Tibial artery (tissue), 4 donors: ENCODE data around the gene RTL10.

Experiments
- DNase-seq, 2 donors: peaks; one replicate each; pipeline ENCODE4 v3.0.0-alpha.2; 2019
- H3K27ac ChIP-seq, 2 donors: fragments of 200-600 bp; sonication (generic) in 1 of 2; 1 replicate in 1 of 2; 2 replicates in 1 of 2; pipeline ENCODE4 v1.5.1; 2018 to 2019; ENCODE audit warnings: mild to moderate bottlenecking in 1 of 2
- H3K27me3 ChIP-seq, 2 donors: fragments of 200-600 bp; sonication (generic) in 1 of 2; one replicate each; pipeline versions ENCODE4 v1.5.1 to v1.6.0; 2016 to 2019
- H3K36me3 ChIP-seq, 3 donors: fragments of 200-600 bp; sonication (generic) in 2 of 3; one replicate each; pipeline ENCODE4 v1.5.1; 2016 to 2019; ENCODE audit warnings: mild to moderate bottlenecking in 2 of 3
- H3K4me1 ChIP-seq, 4 donors: fragments of 200-600 bp; sonication (generic) in 2 of 4; 1 replicate in 3 of 4; 2 replicates in 1 of 4; pipeline ENCODE4 v1.5.1; 2016 to 2019
- H3K4me3 ChIP-seq, 2 donors: fragments of 200-600 bp; sonication (generic) in 1 of 2; 1 replicate in 1 of 2; 2 replicates in 1 of 2; pipeline ENCODE4 v1.5.1; 2018 to 2019; ENCODE audit warnings: mild to moderate bottlenecking in 2 of 2
- H3K9me3 ChIP-seq, 3 donors: fragments of 200-600 bp; sonication (generic) in 1 of 3; one replicate each; pipeline ENCODE4 v1.5.1; 2016 to 2019
- intact Hi-C: fragments of 100-400 bp; cut with DNase I; formaldehyde crosslinking; loops from one replicate; pipeline ENCODE4 v1.15.0; 2023; ENCODE audit warnings: low total_unique reads
- TF ChIP-seq, protein P1 (sequence below), 2 experiments: fragments of 200-600 bp in 1 of 2; fragments of 450-650 bp in 1 of 2; IDR thresholded peaks; one replicate each; pipeline ENCODE4 v1.5.1; 2017 to 2019; ENCODE audit warnings: antibody characterized with exemption in 2 of 2, mild to moderate bottlenecking in 1 of 2, moderate library complexity in 1 of 2

Gene RTL10

DNA sequence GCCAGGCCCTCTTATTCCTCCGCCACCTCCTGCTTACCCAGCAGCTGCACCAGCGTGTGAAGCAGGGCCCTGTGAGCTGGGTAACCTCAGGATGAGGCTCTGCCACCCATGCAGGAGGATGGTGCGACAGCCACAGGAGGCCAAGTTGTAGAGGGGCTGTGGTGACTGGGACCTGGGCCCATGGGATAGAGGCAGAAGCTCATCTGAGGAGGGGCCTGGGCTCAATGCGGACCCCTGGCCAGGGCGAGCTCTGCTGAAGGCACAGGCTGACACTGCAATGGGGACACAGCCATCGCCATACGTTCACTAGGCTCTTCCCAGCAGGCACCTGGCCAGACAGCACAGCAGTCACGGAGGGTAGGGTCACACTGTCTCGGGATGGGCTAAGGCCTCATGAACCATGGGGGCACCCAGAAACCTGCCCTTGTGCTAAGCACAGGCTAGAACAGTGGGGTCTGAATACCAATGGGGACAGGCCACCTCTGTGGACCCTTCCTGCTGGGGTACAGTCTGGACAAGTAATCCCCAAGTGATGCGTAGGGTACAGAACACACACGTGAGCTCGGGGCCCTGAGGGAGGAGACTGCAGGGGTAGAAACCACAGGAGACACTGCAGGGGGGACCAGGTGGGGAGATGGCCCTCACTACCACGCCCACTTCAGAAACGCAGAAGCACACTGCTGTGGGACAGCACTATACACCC, 35.3 kb downstream of the RTL10 start:
- no peaks in the 10 kb centered on the region for H3K27me3 ChIP-seq
- no peaks in the 10 kb centered on the region for H3K9me3 ChIP-seq
- H3K36me3 ChIP-seq, result peaks cover 0 to 17% (median 4%) of the 10 kb centered on the region in 3 donors
- no peak for DNase-seq
- intact Hi-C loops, result no loop called here
- H3K27ac ChIP-seq, result no peak overlapping the region
- TF ChIP-seq, protein P1, sequence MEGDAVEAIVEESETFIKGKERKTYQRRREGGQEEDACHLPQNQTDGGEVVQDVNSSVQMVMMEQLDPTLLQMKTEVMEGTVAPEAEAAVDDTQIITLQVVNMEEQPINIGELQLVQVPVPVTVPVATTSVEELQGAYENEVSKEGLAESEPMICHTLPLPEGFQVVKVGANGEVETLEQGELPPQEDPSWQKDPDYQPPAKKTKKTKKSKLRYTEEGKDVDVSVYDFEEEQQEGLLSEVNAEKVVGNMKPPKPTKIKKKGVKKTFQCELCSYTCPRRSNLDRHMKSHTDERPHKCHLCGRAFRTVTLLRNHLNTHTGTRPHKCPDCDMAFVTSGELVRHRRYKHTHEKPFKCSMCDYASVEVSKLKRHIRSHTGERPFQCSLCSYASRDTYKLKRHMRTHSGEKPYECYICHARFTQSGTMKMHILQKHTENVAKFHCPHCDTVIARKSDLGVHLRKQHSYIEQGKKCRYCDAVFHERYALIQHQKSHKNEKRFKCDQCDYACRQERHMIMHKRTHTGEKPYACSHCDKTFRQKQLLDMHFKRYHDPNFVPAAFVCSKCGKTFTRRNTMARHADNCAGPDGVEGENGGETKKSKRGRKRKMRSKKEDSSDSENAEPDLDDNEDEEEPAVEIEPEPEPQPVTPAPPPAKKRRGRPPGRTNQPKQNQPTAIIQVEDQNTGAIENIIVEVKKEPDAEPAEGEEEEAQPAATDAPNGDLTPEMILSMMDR (IDR thresholded peaks at IDR 0.05), result no peak
- H3K4me3 ChIP-seq, result no peak overlapping the region
- peaks cover 0 to 15% (median 0%) of the 10 kb centered on the region in 4 donors for H3K4me1 ChIP-seq

DNA sequence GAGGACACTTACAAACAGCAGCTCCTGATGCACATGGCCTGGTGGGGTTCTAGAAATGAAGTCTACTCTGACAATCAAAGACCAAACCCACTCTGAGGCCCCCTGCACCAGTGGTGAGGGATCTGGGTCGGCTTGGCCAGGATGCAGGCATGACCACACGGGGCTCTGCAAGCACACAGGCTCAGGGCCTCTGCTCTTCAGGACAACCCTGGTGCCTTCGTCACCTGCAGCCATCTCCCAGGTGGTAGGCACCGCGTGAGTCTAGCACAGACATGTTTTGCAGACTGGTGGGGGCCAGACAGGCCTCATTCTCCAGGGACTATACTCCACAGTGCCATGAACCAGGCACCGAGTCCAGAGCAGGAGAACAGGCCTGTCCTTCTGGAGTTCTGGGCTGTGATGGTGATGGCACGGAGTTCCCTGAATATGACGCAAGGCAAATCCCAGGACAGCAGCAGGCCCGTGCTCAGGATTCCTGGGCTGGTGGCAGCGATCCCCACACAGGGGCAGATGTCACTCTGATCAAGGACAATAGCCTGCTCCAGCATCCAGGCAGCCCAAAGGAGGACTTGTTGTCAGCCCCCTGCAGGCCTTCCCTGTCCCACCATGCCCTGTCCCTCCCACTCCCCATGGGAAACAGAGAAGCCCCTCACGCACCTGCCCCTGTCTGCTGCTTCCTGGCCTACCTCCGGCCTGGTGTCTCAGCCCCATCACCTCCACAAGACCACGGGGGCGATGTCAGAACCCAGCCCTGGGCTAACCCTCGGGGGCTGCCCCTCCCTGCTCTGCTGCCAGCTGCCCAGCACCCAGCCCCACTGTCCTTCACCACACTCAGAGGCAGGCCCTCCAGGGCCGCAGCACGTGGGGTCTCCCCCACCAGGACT, 36.1 kb downstream of the RTL10 start:
- TF ChIP-seq, protein P1 (IDR thresholded peaks at IDR 0.05), result no peak
- H3K27me3 ChIP-seq, result no peaks in the 10 kb centered on the region
- no peak overlapping the region for H3K4me3 ChIP-seq
- no peak overlapping the region for H3K27ac ChIP-seq
- no peaks in the 10 kb centered on the region for H3K9me3 ChIP-seq
- intact Hi-C loops, result no loop called here
- H3K4me1 ChIP-seq, result peaks cover 0 to 13% (median 0%) of the 10 kb centered on the region in 4 donors
- DNase-seq, result peak in 1 of 2 donors; percentile 58
- H3K36me3 ChIP-seq, result peaks cover 0 to 17% (median 4%) of the 10 kb centered on the region in 3 donors

DNA sequence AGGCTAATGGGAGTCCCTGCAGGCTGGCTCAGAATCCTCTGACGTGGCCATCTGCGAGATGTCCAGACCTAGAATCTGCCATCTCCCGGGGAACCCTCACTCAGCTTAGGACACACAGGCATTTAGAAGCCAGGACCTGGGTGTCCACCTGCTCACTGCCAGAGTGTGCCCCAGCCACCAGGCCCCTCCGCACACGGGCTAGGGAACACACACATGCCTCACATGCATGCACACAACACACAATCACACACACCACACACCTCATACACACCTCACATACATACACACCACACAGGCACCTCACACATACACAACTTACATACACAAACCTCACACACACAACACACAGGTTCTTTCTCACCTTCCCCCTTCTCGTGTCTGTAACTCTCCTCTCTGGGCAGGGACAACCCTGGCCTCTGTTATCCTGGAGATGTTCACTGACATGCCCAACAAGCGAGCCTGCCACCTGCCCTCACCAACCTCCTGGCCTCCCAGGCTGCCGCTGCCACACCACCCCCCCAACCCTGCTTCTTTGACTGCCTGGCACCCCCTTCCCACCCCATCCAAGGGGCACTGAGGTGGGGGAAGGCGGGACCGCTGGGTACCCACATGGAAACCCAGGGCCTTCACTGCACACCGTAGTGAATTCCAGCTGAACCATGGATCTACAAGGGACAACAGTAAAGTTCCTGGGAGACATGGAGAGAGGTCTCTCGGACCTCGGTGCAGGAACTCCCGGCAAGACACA, 38.1 kb downstream of the RTL10 start:
- TF ChIP-seq, protein P1 (IDR thresholded peaks at IDR 0.05), result no peak
- Histone ChIP-seq H3K27ac (no peak overlapping the region), H3K9me3 (no peaks in the 10 kb centered on the region), H3K36me3 (peaks cover 0 to 25% (median 4%) of the 10 kb centered on the region in 3 donors), H3K27me3 (no peaks in the 10 kb centered on the region), H3K4me1 (no peaks in the 10 kb centered on the region), H3K4me3 (no peak overlapping the region)
- DNase-seq, result peak in 1 of 2 donors; percentile 27
- intact Hi-C loops, result no loop called here

DNA sequence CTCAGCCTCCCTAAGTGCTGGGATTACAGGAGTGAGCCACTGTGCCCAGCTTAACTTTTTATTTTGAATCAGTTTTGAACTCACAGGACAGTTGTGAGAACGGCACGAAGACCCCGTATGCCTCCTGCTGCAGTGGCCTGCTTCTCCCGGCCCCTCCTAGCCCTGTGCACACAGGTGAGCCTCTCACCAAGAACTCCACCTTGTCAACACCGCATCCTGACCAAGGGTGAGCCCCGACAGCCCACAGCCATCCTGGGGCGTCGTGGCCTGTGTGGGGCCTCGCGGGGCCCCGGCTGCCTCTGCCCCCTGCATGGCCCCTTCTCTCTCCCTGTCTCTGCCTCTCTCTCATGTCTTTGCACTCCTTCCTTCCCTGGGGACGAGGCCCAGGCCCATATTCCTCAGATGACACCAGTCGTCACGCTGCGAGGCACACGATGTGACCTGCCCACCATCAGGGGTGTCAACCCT, 38.8 kb downstream of the RTL10 start:
- peaks cover 0 to 25% (median 4%) of the 10 kb centered on the region in 3 donors for H3K36me3 ChIP-seq
- H3K27me3 ChIP-seq, result no peaks in the 10 kb centered on the region
- H3K4me3 ChIP-seq, result no peak overlapping the region
- DNase-seq, result peak in 1 of 2 donors; percentile 33
- H3K4me1 ChIP-seq, result no peaks in the 10 kb centered on the region
- TF ChIP-seq, protein P1 (IDR thresholded peaks at IDR 0.05), result no peak
- no peaks in the 10 kb centered on the region for H3K9me3 ChIP-seq
- H3K27ac ChIP-seq, result no peak overlapping the region
- intact Hi-C loops, result no loop called here

DNA sequence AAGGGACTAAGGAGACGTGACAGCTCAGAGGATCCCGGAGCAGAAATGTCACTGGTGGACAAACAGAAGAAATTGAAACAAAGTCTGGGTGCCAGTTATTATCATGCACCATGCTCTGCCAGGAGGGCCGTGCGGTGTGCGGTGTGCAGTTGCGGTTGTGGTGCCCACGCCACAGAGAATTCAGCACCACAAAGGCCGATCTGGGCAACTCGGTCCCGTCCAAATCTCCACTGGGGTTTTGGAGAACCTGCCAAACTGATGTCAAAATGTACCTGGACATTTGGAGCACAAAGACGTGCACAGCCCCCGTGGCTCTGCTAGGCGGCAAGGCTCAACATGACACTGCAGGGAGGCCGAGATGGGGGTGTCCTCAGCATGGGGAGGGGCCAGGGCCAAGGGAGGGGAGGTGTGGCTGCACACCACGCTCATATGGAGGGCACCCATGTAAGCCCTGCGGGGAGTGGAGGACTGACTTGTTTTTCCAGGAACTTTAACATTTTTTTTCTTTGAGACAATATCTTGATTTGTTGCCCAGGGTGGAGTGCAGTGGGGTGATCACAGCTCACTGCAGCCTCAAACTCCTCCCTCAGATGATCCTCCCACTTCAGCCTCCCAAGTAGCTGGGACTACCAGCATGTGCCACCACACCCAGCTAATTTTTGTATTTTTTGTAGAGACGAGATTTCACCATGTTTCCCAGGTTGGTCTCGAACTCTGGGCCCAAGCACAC, 39.4 kb downstream of the RTL10 start:
- Histone ChIP-seq H3K36me3 (peaks cover 0 to 19% (median 2%) of the 10 kb centered on the region in 3 donors), H3K27ac (no peak overlapping the region), H3K4me3 (no peak overlapping the region), H3K9me3 (no peaks in the 10 kb centered on the region), H3K27me3 (no peaks in the 10 kb centered on the region), H3K4me1 (no peaks in the 10 kb centered on the region)
- TF ChIP-seq, protein P1 (IDR thresholded peaks at IDR 0.05), result no peak
- intact Hi-C loops, result no loop called here
- DNase-seq, result peak in 1 of 2 donors; percentile 39
